SU-DHL-6 (cell line): ENCODE results near the gene HOXA13.

Experiments used
- CTCF ChIP-seq: fragments of 200-600 bp; sonication (generic); IDR thresholded peaks from one replicate; pipeline ENCODE4 v1.5.1; 2017; ENCODE audit warnings: antibody characterized with exemption, mild to moderate bottlenecking, low read length, moderate library complexity; ENCODE audit not compliant: insufficient read depth, poor library complexity, severe bottlenecking
- EZH2phosphoT487 ChIP-seq: fragments of 200-600 bp; sonication (generic), shearing (Covaris generic); conservative IDR thresholded peaks from 2 replicates; pipeline ENCODE4 v1.6.1; 2018; ENCODE audit warnings: mild to moderate bottlenecking, antibody characterized with exemption, low read length, moderate library complexity, mixed read lengths

- TF ChIP-seq CTCF (no peak), EZH2phosphoT487 (no peak)
Measured at GRCh38 chr7:27197137-27198042, 2.5 kb downstream of the HOXA13 start.
